GM11168 (cell line): ENCODE measurements around the gene PITPNC1.
"Not testable (repeated sequence)": the region's sequence is repeated elsewhere in the genome, so short reads cannot be mapped to it uniquely, and the experiment has no call there.

Source experiments
- in situ Hi-C: fragments of 300-500 bp; cut with MboI; formaldehyde crosslinking; loops from one replicate; pipeline ENCODE4 v1.12.0; 2022; ENCODE audit warnings: low sequenced_read_pairs; ENCODE audit not compliant: unreplicated experiment

PITPNC1 gene

DNA sequence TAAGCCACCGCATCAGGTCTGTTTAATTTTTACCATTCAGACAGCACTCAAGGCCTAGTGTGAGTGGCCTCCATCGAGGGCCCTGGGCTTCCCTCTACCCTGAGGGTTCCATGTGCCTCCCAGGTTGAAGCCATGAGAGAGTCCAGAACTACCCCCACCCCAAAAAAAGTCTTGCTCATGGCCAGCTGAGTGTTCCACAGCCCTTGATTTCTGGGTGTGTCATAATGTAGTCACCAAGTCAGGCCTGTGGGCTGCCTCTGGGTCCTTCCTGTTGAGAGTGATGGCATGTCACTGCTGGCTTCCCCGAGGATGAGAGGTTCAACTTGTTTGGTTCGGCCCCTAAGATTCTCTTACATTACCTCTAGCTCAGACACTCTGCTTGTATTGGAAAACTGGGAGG, 100.6 kb downstream of the PITPNC1 start:
- in situ Hi-C loops, result loop anchor here (10.0 kb wide), 1 partner anchor 103 kb away; the partner anchor contains the start of gene PITPNC1

DNA sequence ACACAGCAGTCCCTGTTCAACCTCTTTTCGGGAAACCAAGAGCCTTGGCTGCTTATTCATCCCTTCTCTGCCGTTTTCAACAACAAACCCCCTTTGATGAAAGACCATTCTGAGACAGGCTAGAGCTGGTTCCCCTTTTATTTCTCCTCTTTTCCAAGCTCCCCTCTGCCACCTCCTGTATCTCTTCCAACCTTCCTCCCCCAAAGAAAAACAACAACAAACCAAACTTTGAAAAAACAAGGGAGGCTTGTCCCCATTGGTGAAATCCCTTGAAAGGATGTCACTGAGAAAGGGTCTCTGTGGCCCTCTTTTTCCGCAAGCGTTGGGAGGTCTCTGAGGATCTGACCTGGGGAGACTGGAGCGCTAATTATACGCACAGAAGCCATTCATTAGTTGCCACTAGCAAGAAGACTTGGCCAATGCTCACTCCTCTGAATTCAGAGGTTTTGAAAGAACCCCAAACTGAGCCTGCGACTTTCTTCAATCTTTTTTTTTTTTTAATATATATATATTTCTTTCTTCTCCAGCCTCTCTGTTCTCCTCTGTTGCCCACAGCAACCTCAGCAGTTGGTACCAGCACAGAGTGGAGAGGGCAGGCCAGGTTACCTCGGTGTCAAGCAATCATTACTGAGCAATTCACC, 101.4 kb downstream of the PITPNC1 start:
- in situ Hi-C loops, result loop anchor here (10.0 kb wide), 1 partner anchor 104 kb away; the partner anchor contains the start of gene PITPNC1

DNA sequence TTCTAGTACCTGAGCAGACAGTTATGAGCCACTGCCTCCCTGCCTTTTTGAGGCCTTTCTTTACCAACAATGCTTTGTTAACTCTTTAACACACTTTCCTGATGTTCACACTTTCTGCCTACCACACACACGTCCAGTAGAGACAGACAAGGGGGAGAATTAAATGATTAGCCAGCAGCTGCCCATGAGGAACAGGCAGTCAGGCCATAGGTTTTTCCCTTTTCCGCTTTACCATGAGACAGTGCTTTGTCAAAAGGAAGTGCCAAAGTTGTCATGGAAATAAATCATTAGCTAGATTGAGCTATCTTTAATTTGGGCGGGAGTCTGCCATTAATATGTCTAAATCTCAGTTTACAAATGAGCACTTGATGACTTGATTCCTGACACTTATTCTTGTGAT, 102.1 kb downstream of the PITPNC1 start:
- in situ Hi-C loops, result loop anchor here (10.0 kb wide), 1 partner anchor 104 kb away; the partner anchor contains the start of gene PITPNC1

DNA sequence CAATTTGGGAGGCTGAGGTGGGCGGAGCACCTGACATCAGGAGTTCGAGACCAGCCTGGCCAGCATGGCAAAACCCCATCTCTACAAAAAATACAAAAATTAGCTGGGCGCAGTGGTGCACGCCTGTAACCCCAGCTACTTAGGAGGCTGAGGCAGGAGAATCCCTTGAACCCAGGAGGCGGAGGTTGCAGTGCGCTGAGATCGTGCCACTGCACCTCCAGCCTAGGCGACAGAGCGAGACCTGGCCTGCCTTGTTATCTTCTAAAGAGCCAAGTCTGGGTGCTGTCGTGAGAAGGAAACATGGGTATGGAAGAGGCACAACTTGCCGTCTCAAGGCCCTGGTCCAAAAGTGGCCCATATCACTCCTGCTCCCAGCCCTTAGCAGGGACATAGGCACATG, 103.9 kb downstream of the PITPNC1 start:
- in situ Hi-C loops, result not testable (repeated sequence)

DNA sequence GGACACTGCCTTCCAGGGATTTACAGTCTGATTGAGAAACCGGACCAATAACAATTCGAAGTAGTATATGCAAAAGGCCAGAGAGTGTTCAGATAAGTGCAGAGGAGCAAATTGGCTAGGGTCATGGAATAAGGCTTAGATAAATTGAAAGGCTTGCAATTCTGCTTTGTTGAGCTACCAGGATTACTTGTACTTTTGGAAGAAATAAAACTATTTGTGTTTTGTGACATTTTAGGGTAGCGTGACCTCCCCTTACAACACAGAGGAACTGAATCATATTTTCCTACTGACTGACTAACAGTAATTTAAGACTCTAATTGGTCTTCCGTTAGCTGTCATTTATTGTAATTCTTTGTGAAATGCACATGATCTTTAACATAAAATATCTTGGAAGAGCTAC, 104.7 kb downstream of the PITPNC1 start:
- in situ Hi-C loops, result no loop called here

DNA sequence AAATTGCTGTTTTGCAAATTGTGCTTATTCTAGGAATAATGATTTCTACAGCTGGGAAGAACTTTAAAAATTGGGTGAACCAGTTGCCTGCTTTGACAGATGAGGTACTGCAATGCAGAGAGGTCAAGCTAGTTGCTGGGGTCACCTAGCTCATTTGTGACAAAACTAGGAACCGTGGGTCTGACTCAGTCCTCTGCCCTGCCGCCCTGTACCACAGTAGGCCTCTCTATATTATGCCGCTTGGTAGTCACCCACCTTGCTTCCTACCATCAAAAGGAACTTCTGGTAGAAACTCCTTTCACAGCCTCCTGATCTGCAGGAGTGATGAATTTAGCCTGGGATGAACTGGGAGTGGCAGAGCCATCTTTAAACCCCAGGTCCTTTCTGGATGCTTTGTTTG, 105.7 kb downstream of the PITPNC1 start:
- in situ Hi-C loops, result no loop called here

DNA sequence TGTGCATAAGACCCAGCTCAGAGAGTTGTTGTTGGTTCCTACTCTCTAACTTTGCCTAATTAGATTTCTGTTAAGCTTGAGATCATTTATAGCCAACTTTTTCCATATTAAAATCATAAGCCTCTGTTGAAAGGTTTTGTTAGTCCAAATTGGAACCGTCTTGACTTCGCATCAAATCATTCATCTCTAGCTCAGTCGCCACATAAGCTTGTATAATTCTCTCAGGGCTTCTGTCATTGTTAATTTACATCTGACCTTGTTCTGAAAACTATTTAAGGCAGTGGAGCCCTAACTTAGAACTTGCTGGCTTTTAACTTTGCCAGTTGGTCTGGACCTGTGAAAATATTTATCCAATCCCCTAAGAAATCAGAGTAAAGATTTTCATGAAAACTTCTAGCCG, 107.2 kb downstream of the PITPNC1 start:
- in situ Hi-C loops, result no loop called here

DNA sequence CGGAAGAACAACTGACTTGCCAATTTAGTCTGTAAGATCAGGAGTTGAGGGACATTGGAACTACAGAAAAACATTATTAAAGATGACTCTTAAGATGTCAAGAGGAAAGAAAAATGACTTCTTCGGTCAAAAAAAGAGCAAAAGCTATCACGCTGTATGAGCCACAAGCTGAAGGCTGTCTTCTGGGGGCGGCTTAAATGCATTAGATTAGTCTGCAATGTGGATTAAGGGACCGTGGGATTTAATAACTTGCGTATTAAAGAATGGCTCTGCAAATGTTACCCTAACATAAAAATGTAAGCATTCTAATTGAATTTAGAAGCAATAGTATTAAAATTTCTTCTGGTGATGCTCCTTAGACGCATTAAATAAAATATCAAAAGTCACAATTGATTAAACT, 108.6 kb downstream of the PITPNC1 start:
- in situ Hi-C loops, result no loop called here

DNA sequence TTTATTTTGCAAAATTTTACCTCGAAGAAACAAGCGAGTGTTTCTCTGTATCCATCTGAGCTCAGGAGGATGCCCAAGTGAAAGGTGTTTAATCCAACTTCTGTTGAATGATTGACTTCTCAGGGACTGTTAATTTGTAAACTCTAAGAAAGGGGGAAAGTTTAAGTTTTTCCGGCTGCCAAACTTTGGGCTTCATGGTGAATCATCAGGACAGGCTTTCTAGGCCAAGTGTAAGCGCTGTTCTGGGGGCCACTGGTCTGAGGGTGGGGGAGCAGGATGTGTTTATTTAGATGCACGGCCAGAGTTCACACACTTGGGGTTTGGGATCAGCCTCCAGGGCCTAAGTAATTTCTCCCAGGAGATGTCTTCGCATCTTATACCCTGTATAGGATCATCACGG, 110.4 kb downstream of the PITPNC1 start:
- in situ Hi-C loops, result no loop called here

DNA sequence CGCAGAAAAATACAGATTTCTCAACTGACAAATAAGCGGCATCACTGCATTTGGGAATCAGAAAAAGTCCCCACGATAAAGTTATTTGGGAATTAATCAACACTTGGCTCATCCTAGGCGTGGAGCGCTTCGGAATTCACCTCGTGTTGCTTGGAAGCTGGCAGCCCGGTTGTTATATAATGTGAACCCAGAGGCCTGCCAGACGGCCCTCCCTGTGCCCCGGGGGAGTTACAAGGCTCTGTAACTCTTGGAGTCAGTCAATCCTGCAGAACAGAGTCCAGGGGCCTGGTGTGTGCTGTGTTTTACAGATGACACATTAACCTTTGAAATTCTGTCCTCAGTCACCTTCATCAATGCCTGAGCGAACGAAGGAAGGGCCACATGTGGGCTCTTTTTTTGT, 111.1 kb downstream of the PITPNC1 start:
- in situ Hi-C loops, result no loop called here

DNA sequence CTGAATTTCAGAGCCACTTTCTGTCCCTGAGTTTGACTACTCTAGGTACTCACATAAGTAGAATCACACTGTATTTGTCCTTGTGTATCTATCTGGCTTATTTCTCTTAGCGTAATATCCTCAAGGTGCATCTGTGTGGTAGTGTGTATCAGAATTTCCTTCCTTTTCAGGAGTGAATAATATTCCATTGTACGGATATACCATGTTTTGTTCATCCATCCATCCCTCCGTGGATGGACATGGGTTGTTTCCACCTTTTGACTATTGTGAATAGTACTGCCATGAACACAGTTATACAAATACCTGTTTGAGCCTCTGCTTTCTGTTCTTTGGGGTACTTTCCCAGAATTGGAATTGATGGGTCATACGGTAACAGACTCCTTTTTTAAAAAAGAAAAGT, 111.7 kb downstream of the PITPNC1 start:
- in situ Hi-C loops, result no loop called here

DNA sequence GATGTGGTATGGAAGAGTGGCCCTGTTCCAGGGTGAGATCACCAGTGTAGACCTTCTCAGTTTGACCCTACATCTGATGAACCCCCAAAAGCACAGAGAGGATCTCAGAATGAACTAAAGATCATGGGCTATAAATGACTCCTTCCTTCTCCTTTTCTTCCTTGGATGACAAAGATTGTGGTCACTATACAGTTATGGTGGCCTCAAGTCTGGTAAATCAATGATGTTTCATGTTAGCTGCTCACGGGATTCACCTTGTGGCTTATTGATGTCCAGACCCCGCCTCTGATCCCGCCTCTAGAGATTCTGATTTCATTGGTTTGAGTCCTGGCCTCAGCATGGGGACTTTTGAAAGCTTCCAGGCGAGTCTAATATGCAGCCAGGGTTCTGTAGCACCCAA, 112.2 kb downstream of the PITPNC1 start:
- in situ Hi-C loops, result no loop called here

DNA sequence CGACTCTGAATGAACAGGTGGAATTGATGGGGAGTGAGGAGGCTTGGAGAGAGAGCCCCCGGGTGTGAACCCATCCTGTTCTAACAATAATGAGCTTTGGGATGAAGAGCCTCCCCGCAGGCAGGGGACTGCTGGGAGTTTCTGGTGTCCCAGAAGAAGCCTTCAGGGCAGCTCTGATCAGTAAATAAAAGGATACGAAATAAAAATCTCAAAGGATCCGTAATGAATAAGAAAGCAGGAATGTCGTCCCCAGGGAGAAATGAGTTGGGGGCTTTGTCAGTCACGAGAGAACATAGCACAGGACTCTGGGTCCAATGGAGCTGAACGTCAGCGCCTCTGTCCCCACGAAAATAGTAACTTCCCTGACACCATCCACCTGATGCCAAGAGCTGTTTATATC, 113.4 kb downstream of the PITPNC1 start:
- in situ Hi-C loops, result no loop called here

DNA sequence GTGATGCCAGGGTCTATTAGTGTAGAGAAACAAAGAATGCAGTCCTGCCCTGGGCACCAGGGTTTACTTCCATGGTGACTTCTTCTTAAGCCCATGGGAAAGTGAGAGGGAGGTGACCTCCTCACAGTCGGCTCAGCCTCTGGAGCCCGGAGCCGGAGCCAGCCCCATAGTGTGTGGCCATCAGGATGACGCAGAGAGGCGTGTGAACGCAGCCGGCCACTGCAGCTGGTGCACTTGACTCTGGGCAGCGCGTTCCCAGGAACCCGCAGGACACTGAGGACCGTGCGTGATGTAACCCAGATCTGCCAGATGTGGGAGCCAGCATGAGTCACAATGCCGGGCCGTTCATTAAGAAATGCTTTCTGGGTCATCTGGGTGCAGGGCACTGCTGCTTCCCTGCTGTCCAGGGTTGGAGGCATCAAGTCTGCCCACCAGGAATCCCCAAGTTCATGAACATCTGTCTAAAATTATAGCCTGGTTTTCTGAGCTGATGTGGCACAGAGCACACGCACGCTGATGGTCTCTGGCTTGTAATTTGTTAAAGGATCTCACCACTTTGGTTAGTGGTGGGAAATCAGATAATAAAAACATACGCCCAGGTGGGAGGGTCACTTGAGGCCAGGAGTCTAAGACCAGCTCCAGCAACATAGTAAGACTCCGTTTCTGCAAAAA, 114.1 kb downstream of the PITPNC1 start:
- in situ Hi-C loops, result no loop called here

DNA sequence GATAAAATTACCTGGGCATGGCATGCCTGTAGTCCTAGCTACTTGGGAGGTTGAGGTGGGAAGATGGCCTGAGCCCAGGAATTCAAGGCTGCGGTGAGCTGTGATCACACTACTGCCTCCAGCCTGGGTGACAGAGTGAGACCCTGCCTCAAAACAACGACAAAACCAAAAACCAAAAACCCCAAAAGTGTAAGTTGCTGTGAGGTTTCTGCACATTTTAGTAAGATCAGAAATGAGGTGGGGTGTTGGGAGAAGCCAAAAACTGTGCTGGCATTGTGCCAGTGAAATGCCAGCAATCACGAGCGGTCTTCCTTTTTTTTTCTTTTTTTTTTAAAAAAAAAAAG, 114.6 kb downstream of the PITPNC1 start:
- in situ Hi-C loops, result no loop called here

DNA sequence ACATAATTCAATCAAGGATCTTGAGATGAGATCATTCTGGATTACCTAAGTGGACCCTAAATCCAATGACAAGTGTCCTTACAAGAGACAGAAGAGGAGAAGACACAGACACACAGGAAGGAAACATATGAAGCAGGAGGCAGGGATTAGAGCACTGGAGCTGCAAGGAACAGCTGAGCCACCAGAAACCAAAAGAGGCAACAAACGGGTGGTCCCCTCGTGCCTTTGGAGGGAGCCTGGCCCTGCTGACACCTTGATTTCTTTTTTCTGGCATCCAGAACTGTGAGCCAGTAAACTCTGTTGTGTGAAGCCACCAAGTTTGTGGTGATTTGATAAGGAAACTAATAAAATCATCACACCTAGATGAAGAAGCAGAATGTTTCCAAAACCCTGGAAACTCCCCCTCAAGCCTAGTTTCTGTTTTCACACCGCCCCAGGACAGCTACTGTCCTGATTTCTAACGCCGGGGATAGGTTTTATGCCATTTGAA, 115.2 kb downstream of the PITPNC1 start:
- in situ Hi-C loops, result no loop called here

DNA sequence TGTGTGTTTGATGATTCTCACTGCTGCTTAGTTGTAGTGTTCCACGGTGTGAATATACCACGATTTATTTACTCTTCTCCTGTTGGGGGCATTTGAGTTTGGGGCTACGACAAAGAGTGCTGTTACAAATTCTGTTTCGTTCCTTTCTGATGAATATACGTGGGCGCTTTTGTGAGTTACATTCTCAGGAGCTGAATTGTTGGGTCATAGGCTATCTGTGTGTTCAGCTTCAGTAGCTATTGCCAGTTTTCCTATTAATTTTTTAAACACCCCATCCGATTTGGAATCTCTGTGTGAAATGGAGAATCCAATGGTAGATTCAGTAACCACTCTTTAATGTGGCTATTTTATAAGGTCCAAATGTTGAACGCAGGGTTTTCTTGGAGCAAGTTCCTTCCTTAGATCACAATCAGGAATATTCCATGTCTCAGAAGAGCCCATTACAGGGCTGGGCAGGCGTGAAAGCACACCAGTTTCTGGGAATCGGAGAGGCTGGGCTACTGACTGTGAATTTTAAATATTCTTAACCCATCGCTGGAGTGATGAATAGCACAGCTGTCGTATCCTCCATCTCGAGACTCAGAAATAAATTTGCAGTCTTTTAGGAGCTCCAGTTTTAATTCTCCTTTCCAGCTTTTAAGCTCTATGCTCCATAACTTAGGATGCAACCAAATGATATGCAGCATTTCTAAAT, 115.9 kb downstream of the PITPNC1 start:
- in situ Hi-C loops, result no loop called here

DNA sequence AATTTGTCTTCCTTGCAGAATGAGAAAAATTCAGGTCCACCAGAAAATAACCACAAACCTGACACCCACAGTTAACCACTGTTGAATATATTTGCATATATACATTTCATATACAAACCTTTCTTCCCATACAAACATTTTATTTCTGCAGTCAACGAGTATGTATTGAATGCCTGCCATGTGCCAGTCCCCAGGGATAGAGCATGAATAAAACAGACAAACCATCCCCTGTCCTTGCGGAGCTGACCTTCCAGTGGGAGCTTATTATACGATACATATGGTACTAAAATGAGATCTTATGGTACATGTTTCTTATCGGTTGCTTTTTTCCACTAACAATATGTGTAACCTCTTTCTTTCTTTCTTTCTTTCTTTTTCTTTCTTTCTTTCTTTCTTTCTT, 116.7 kb downstream of the PITPNC1 start:
- in situ Hi-C loops, result no loop called here

DNA sequence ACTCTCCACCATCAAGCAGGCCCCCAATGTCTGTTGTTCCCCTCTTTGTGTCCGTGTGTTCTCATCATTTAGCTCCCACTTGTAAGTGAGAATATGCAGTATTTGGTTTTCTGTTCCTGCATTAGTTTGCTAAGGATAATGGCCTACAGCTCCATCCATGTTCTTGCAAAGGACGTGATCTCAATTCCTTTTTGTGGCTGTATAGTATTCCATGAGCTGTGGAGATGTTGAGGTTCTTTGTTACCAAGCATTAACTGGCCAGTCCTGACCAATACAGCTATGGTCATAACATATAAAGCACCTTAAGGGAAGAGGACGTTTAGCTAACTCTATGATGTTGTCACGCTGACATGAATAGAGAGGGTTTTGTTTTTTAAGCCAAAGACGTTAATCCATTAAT, 118.5 kb downstream of the PITPNC1 start:
- in situ Hi-C loops, result not testable (repeated sequence)

DNA sequence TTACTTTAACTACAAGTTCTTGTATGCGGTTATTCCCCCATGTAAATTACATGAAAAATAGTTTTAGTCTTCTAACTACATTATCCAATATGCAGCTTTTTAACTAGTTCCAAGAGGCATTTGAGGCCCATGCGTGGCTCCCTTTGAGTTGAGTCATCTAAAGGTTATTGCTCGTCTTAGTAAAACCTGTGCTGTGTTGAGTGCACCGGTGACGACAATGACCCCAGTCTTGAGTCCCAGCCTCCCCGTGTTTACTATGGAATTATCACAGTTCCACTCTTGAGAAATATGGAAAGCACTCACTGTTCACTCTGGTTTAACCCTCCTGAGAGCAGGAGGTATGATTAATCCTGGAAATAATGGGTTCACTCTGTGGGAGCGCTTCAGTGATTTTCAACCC, 119.2 kb downstream of the PITPNC1 start:
- in situ Hi-C loops, result no loop called here

DNA sequence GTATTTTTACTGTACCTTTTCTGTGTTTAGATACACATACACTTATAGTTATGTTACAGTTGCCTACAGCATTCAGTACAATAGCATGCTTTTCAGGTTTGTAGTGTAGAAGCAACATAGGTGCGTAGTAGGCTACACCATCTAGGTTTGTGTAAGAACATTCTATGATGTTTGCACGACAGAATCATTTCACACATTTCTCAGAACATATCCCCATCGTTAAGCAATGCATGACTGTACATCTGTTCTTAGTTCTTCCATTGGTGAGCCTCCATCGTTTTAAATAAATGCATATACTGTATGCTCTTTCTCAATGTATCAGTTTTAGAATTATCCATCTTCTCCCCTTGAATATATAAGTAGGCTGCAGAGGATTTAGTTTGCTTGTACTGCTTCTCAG, 122.6 kb downstream of the PITPNC1 start:
- in situ Hi-C loops, result no loop called here
